HepG2 (cell line): Measurements from ENCODE around the gene PPP1R7. TPM values are rescaled to one million over a fixed set of nuclear protein-coding genes. Genes with fewer than 3 reads are reported as not detected.

Experiments
- ATAC-seq: fragments of 200-7000 bp; cut with Tn5 transposase; 3 replicates; pipeline ENCODE4 v1.9.1; 2020; ENCODE audit warnings: mild to moderate bottlenecking, moderate library complexity
- BruUV-seq: library from RNA; stranded (reverse); fragments of 400-500 nt; replicated peaks from 2 replicates; lab custom pipeline; 2021; lab: Mats Ljungman, UMichigan
- CTCF ChIA-PET: fragments of 300-600 bp; formaldehyde crosslinking; extraction: SDS; loops from one replicate; lab custom pipeline; 2021; ENCODE audit warnings: low total read pairs, inconsistent platforms, low intra/inter-chr PET ratio; lab: Yijun Ruan, JAX
- POLR2A ChIA-PET: fragments of 350-600 bp; sonication (Branson Sonifier 250); formaldehyde crosslinking; loops from one replicate; lab custom pipeline; 2020; ENCODE audit warnings: antibody characterized with exemption, inconsistent platforms; lab: Yijun Ruan, JAX
- DNase-seq: peaks from one replicate; pipeline ENCODE4 v3.0.0-alpha.2; 2015; ENCODE audit warnings: low spot score
- FAIRE-seq: peaks from 3 replicates; lab custom pipeline; 2011; peaks lifted over from hg19 to GRCh38; lab: Jason Lieb, UNC
- H2AFZ ChIP-seq: one replicate; pipeline ENCODE4 v1.6.1; 2011; ENCODE audit warnings: low read length, inconsistent platforms
- H3K27ac ChIP-seq: fragments of 300-600 bp; 3 replicates; pipeline ENCODE4 v1.8.0; 2011; ENCODE audit warnings: mixed run types, mild to moderate bottlenecking, mixed read lengths, low read length, inconsistent platforms; ENCODE audit not compliant: insufficient read depth; ENCODE audit errors: extremely low read length
- H3K27me3 ChIP-seq, 2 experiments: fragments of 200-600 bp in 1 of 2; 2 replicates in 1 of 2; 3 replicates in 1 of 2; pipeline versions ENCODE4 v1.6.0 to v1.8.0; 2011; ENCODE audit warnings: low read length in 2 of 2, mild to moderate bottlenecking in 2 of 2, moderate library complexity in 2 of 2, inconsistent platforms in 1 of 2; ENCODE audit not compliant: insufficient read depth in 2 of 2, control insufficient read depth in 1 of 2
- H3K36me3 ChIP-seq, 2 experiments: fragments of 200-600 bp in 1 of 2; replicated peaks in 1 of 2; 2 replicates in 1 of 2; 3 replicates in 1 of 2; pipeline versions ENCODE4 v1.5.1 to v1.8.0; 2011; ENCODE audit warnings: low read length in 2 of 2, inconsistent platforms in 1 of 2; ENCODE audit not compliant: insufficient read depth in 2 of 2, control insufficient read depth in 1 of 2
- H3K4me1 ChIP-seq: 2 replicates; pipeline ENCODE4 v1.5.1; 2012; ENCODE audit warnings: low read length, inconsistent platforms; ENCODE audit not compliant: insufficient read depth
- H3K4me2 ChIP-seq: 2 replicates; pipeline ENCODE4 v1.6.0; 2011; ENCODE audit warnings: low read depth, low read length, inconsistent platforms
- H3K4me3 ChIP-seq, 3 experiments: fragments of 200-600 bp in 1 of 3; sonication (generic), shearing (Covaris generic) in 1 of 3; replicated peaks in 1 of 3; 2 replicates each; pipeline ENCODE4 v1.5.1; 2011 to 2016; ENCODE audit warnings: low read length in 3 of 3, inconsistent platforms in 2 of 3, low read depth in 2 of 3, mild to moderate bottlenecking in 2 of 3, control low read depth in 1 of 3, mixed read lengths in 1 of 3; ENCODE audit not compliant: insufficient read depth in 1 of 3
- H3K79me2 ChIP-seq: one replicate; pipeline ENCODE4 v1.6.1; 2011; ENCODE audit warnings: low read length, inconsistent platforms; ENCODE audit not compliant: insufficient read depth
- H3K9ac ChIP-seq: 2 replicates; pipeline ENCODE4 v1.6.0; 2011; ENCODE audit warnings: mild to moderate bottlenecking, low read depth, low read length, inconsistent platforms; ENCODE audit not compliant: insufficient read depth
- H3K9me3 ChIP-seq: 2 replicates; pipeline ENCODE4 v1.5.1; 2012; ENCODE audit warnings: mild to moderate bottlenecking, low read length
- H4K20me1 ChIP-seq: 2 replicates; pipeline ENCODE4 v1.6.0; 2011; ENCODE audit warnings: inconsistent platforms, mild to moderate bottlenecking, low read length, moderate library complexity; ENCODE audit not compliant: insufficient read depth
- AHR ChIP-seq: IDR thresholded peaks from 2 replicates; pipeline ENCODE4 v1.6.1; 2018; ENCODE audit warnings: missing genetic modification reagents, missing compliant biosample characterization
- ARID2 ChIP-seq: sonication (generic); formaldehyde crosslinking; IDR thresholded peaks from 2 replicates; pipeline ENCODE4 v1.8.1; 2022; ENCODE audit warnings: mild to moderate bottlenecking, missing genetic modification reagents, borderline replicate concordance
- BATF2 ChIP-seq: sonication (generic); formaldehyde crosslinking; IDR thresholded peaks from 2 replicates; pipeline ENCODE4 v1.8.0; 2022; ENCODE audit warnings: mild to moderate bottlenecking, missing genetic modification reagents, moderate library complexity
- BHLHE40 ChIP-seq: IDR thresholded peaks from 2 replicates; pipeline ENCODE4 v1.6.1; 2011; ENCODE audit warnings: low read length, improper control_type of control experiment
- CREB3 ChIP-seq: sonication (generic); formaldehyde crosslinking; IDR thresholded peaks from 2 replicates; pipeline ENCODE4 v1.5.0; 2020; ENCODE audit warnings: missing genetic modification reagents
- DDIT3 ChIP-seq: sonication (generic); formaldehyde crosslinking; IDR thresholded peaks from 2 replicates; pipeline ENCODE4 v1.4.0; 2020; ENCODE audit warnings: mild to moderate bottlenecking, missing genetic modification reagents
- SALL1 ChIP-seq: sonication (generic); formaldehyde crosslinking; IDR thresholded peaks from 2 replicates; pipeline ENCODE4 v1.8.0; 2022; ENCODE audit warnings: mild to moderate bottlenecking, missing genetic modification reagents
- TRAFD1 ChIP-seq: sonication (generic); formaldehyde crosslinking; IDR thresholded peaks from 2 replicates; pipeline ENCODE4 v1.5.1; 2020; ENCODE audit warnings: missing genetic modification reagents, mild to moderate bottlenecking, borderline replicate concordance
- ZFP36L1 ChIP-seq: sonication (generic); formaldehyde crosslinking; IDR thresholded peaks from 2 replicates; pipeline ENCODE4 v1.8.0; 2022; ENCODE audit warnings: mild to moderate bottlenecking, missing genetic modification reagents, moderate library complexity
- ZNF124 ChIP-seq: sonication (generic); formaldehyde crosslinking; IDR thresholded peaks from 2 replicates; pipeline ENCODE4 v1.4.0; 2020; ENCODE audit warnings: missing genetic modification reagents
- ZNF276 ChIP-seq: sonication (generic); formaldehyde crosslinking; IDR thresholded peaks from 2 replicates; pipeline ENCODE4 v1.4.0; 2020; ENCODE audit warnings: mild to moderate bottlenecking, low read depth, missing genetic modification reagents
- ZNF280B ChIP-seq: sonication (generic); formaldehyde crosslinking; IDR thresholded peaks from 2 replicates; pipeline ENCODE4 v1.5.0; 2020; ENCODE audit warnings: missing genetic modification reagents, mild to moderate bottlenecking, borderline replicate concordance
- ZNF7 ChIP-seq: IDR thresholded peaks from 2 replicates; pipeline ENCODE4 v1.6.1; 2016; ENCODE audit warnings: missing biosample characterization, missing genetic modification reagents
- ZNF737 ChIP-seq: sonication (generic); formaldehyde crosslinking; IDR thresholded peaks from 2 replicates; pipeline ENCODE4 v1.5.0; 2020; ENCODE audit warnings: missing genetic modification reagents, mild to moderate bottlenecking, borderline replicate concordance
- WGBS: methylation state at CpG from one replicate; pipeline ENCODE4 v1.1.6; 2017; ENCODE audit warnings: low lambda C conversion rate; 5-methylcytosine and 5-hydroxymethylcytosine counted together
- in situ Hi-C: cut with HindIII; loops from 2 replicates; pipeline ENCODE4 v1.10.0; 2017; ENCODE audit warnings: low pct_unique_long_range_greater_than_20kb; ENCODE audit not compliant: extremely low pct_ligation_motif_present
- intact Hi-C: fragments of 100-400 bp; cut with micrococcal nuclease; formaldehyde crosslinking; loops from one replicate; pipeline ENCODE4 v1.10.0; 2022; ENCODE audit not compliant: unreplicated experiment
- polyA plus RNA-seq, 8 experiments: library from polyadenylated mRNA; depleted of rRNA in 3 of 8; stranded (reverse) in 7 of 8; unstranded in 1 of 8; fragments of >200 nt; fragmentation: Illumina TruSeq in 4 of 8; extraction: Trizol in 4 of 8; gene quantifications; 2 replicates each; pipeline versions ENCODE4 v1.2.1 to v1.2.3, GENCODE V29; 2011 to 2016; ENCODE audit warnings: low read depth in 4 of 8, missing spikeins in 1 of 8, mixed read lengths in 1 of 8; ENCODE audit not compliant: insufficient read depth in 1 of 8
- total RNA-seq, 5 experiments: library from RNA; depleted of rRNA; stranded (reverse); fragments of >200 nt; fragmentation: Illumina TruSeq; extraction: Trizol; gene quantifications; 2 replicates each; pipeline ENCODE4 v1.2.3, GENCODE V29; 2016; ENCODE audit warnings: low read depth in 1 of 5

The PPP1R7 gene
- total and polyA plus RNA-seq, 2 of the 13 experiments (the other 11 are each of a cell fraction or from before 2014, with no cell fraction given): 33.3 to 67.9 TPM

GRCh38 chr2:241118737-241119505 is 31.3 kb upstream of the PPP1R7 start:
- no peaks in the 10 kb centered on the region for H3K27me3 ChIP-seq
- DNase-seq: no peak
- BruUV-seq: no TSS peak
- TF ChIP-seq ZNF280B (CRISPR knock-in tag): no peak
- TF ChIP-seq ZNF276 (CRISPR knock-in tag): no peak
- no peak for TF ChIP-seq TRAFD1
- no peak for TF ChIP-seq ZNF737 (CRISPR knock-in tag)
- no peak for TF ChIP-seq DDIT3 (CRISPR knock-in tag)
- no peak for TF ChIP-seq BHLHE40
- no peak for TF ChIP-seq AHR (CRISPR knock-in tag)
- no peak for TF ChIP-seq ZFP36L1 (CRISPR knock-in tag)
- TF ChIP-seq SALL1: no peak
- no peak for TF ChIP-seq ZNF7 (CRISPR knock-in tag)
- TF ChIP-seq ARID2 (CRISPR knock-in tag): no peak
- TF ChIP-seq CREB3: no peak
- TF ChIP-seq BATF2 (CRISPR knock-in tag): no peak
- TF ChIP-seq ZNF124 (CRISPR knock-in tag): no peak

More at GRCh38 chr2:241118737-241119505, 31.3 kb upstream of the PPP1R7 start:
- POLR2A ChIA-PET: no interaction called here
- no peak overlapping the region for H2AFZ ChIP-seq
- CTCF ChIA-PET: no interaction called here
- no peaks in the 10 kb centered on the region for H3K79me2 ChIP-seq
- ATAC-seq: no peak; the same call in 2 of the 3 replicates
- H4K20me1 ChIP-seq: no peaks in the 10 kb centered on the region
- FAIRE-seq: no peak
- in situ Hi-C loops (no loop called here), intact Hi-C loops (no loop called here)
- no peaks in the 10 kb centered on the region for H3K4me1 ChIP-seq
- H3K9ac ChIP-seq: no peak overlapping the region
- no peak overlapping the region for H3K27ac ChIP-seq
- no peak overlapping the region for H3K4me3 ChIP-seq
- no peaks in the 10 kb centered on the region for H3K9me3 ChIP-seq
- 93% methylated on average over 24 of the region's 24 CpGs for WGBS
- peaks cover 8 to 35% of the 10 kb centered on the region in 2 experiments; a peak in 4 of 5 replicates for H3K36me3 ChIP-seq
- H3K4me2 ChIP-seq: no peak overlapping the region
